Spleen (tissue), 7 donors: ENCODE data around the gene CDKN1C.

Experiments
- CTCF ChIP-seq, 11 experiments: fragments of 200-600 bp in 7 of 11; fragments of 450-650 bp in 4 of 11; sonication (generic) in 4 of 11; IDR thresholded peaks in 8 of 11; conservative IDR thresholded peaks in 3 of 11; 1 replicate in 7 of 11; 2 replicates in 4 of 11; pipeline versions ENCODE4 v1.4.0 to v1.8.0; 2016 to 2021; ENCODE audit warnings: antibody characterized with exemption in 11 of 11, inconsistent platforms in 4 of 11, mild to moderate bottlenecking in 1 of 11
- POLR2A ChIP-seq, 3 donors: fragments of 450-650 bp; IDR thresholded peaks; one replicate each; pipeline ENCODE4 v1.5.1; 2017; ENCODE audit warnings: antibody characterized with exemption in 3 of 3, mild to moderate bottlenecking in 1 of 3
- POLR2AphosphoS5 ChIP-seq, 3 donors: sonication (generic); formaldehyde crosslinking; IDR thresholded peaks; one replicate each; pipeline ENCODE4 v1.5.1; 2017; ENCODE audit warnings: antibody characterized with exemption in 3 of 3
- donor health status: DM: no; HTN: no; CAD: no; lungs with moderate emphysema.
- donor health status: DM: no; HTN: no; CAD: no.
- donor health status: DM: no; HTN: no; CAD: no.

- TF ChIP-seq CTCF (IDR thresholded peaks at IDR 0.05 in 8 of 11, conservative IDR thresholded peaks at IDR 0.05 in 3 of 11) (no peak), POLR2A (IDR thresholded peaks at IDR 0.05) (no peak), POLR2AphosphoS5 (IDR thresholded peaks at IDR 0.05) (no peak)
Measured at GRCh38 chr11:2853401-2853800, 32.2 kb downstream of the CDKN1C start.
